Measurements from ENCODE around the gene MSI2. TPM values are rescaled to one million over a fixed set of nuclear protein-coding genes. Genes with fewer than 3 reads are reported as not detected.

The MSI2 gene
- total RNA-seq, 1 experiment from 2014 or later, result 174 TPM

- no peaks in the 10 kb centered on the region for H3K9me3 Mint-ChIP-seq (ENCODE audit: unreplicated experiment)
- Histone ChIP-seq H3K27me3 (replicated peaks; ENCODE audit: control insufficient read depth, insufficient read depth, low read length) (no peaks in the 10 kb centered on the region), H3K4me1 (peaks cover 52% of the 10 kb centered on the region), H3K4me3 (ENCODE audit: low read depth, low read length) (no peak overlapping the region), H3K9me3 (no peaks in the 10 kb centered on the region), H3K36me3 (ENCODE audit: control insufficient read depth, insufficient read depth, low read length) (no peaks in the 10 kb centered on the region)
- H3K27ac Mint-ChIP-seq (ENCODE audit: unreplicated experiment), result peak overlapping the region; percentile 94
- CTCF ChIA-PET, result interaction anchor here (1.5 to 2.8 kb wide), 2 partner anchors 11 to 273 kb away, joined by 10 to 12 read pairs; no protein-coding TSS in a partner anchor
- no peaks in the 10 kb centered on the region for H3K27me3 Mint-ChIP-seq (ENCODE audit: insufficient read depth, unreplicated experiment)
- BruUV-seq (replicated peaks), result no TSS peak
- H3K4me3 Mint-ChIP-seq (ENCODE audit: unreplicated experiment), result peak overlapping the region; percentile 60
- POLR2A ChIA-PET, result no interaction called here
- H3K4me1 Mint-ChIP-seq (ENCODE audit: low read depth, unreplicated experiment), result peaks cover 45% of the 10 kb centered on the region
- intact Hi-C loops (cut with micrococcal nuclease; ENCODE audit: unreplicated experiment), result loop anchor here (1.0 to 5.0 kb wide), 5 partner anchors 12 to 144 kb away; no protein-coding TSS in a partner anchor
- peaks cover 49% of the 10 kb centered on the region for H3K36me3 Mint-ChIP-seq (ENCODE audit: insufficient read depth, unreplicated experiment)
- TF ChIP-seq, protein P1, sequence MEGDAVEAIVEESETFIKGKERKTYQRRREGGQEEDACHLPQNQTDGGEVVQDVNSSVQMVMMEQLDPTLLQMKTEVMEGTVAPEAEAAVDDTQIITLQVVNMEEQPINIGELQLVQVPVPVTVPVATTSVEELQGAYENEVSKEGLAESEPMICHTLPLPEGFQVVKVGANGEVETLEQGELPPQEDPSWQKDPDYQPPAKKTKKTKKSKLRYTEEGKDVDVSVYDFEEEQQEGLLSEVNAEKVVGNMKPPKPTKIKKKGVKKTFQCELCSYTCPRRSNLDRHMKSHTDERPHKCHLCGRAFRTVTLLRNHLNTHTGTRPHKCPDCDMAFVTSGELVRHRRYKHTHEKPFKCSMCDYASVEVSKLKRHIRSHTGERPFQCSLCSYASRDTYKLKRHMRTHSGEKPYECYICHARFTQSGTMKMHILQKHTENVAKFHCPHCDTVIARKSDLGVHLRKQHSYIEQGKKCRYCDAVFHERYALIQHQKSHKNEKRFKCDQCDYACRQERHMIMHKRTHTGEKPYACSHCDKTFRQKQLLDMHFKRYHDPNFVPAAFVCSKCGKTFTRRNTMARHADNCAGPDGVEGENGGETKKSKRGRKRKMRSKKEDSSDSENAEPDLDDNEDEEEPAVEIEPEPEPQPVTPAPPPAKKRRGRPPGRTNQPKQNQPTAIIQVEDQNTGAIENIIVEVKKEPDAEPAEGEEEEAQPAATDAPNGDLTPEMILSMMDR (IDR thresholded peaks at IDR 0.05; ENCODE audit: insufficient read depth in 1 of 2, low read depth in 1 of 2, low read length in 1 of 2, severe bottlenecking in 1 of 2, unreplicated experiment in 1 of 2), result no peak
- DNase-seq, result no peak
These were observed 260.2 kb downstream of the MSI2 start for GRCh38 chr17:57516290-57517230.

DNA sequence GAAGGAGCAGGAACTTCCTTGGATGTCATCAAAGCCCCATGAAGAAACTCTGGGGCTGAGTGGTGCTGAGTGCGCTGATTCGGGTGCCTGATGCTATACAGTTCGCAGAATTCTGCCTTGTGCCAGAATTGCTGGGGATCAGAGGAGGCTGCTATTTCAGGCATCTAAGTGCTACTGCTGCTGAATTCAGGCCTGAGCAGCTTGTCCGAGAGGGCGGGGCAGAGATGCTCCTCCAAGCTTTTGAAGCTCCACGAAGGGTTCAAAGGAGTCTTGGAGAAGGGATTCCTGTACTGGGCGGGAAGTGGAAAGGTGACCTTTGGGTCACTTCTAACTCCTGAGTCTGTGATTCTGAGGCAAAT is 260.9 kb downstream of the MSI2 start:
- Mint-ChIP-seq H3K27ac (ENCODE audit: unreplicated experiment) (peak overlapping the region; percentile 94), H3K9me3 (ENCODE audit: unreplicated experiment) (no peaks in the 10 kb centered on the region), H3K4me1 (ENCODE audit: low read depth, unreplicated experiment) (peaks cover 45% of the 10 kb centered on the region), H3K36me3 (ENCODE audit: insufficient read depth, unreplicated experiment) (peaks cover 50% of the 10 kb centered on the region), H3K27me3 (ENCODE audit: insufficient read depth, unreplicated experiment) (no peaks in the 10 kb centered on the region), H3K4me3 (ENCODE audit: unreplicated experiment) (peak overlapping the region; percentile 60)
- Histone ChIP-seq H3K4me3 (ENCODE audit: low read depth, low read length) (no peak overlapping the region), H3K9me3 (no peaks in the 10 kb centered on the region), H3K36me3 (ENCODE audit: control insufficient read depth, insufficient read depth, low read length) (no peaks in the 10 kb centered on the region), H3K4me1 (peaks cover 52% of the 10 kb centered on the region), H3K27me3 (replicated peaks; ENCODE audit: control insufficient read depth, insufficient read depth, low read length) (no peaks in the 10 kb centered on the region)
- CTCF ChIA-PET, result interaction anchor here (1.5 to 2.8 kb wide), 2 partner anchors 11 to 274 kb away, joined by 10 to 12 read pairs; no protein-coding TSS in a partner anchor
- TF ChIP-seq, protein P1 (IDR thresholded peaks at IDR 0.05; ENCODE audit: insufficient read depth in 1 of 2, low read depth in 1 of 2, low read length in 1 of 2, severe bottlenecking in 1 of 2, unreplicated experiment in 1 of 2), result no peak
- intact Hi-C loops (cut with micrococcal nuclease; ENCODE audit: unreplicated experiment), result loop anchor here (1.0 to 5.0 kb wide), 5 partner anchors 11 to 145 kb away; no protein-coding TSS in a partner anchor
- POLR2A ChIA-PET, result interaction anchor here (0.6 to 1.4 kb wide), 3 partner anchors 11 to 268 kb away, joined by 3 to 7 read pairs (median 6); no protein-coding TSS in a partner anchor
- no TSS peak for BruUV-seq (replicated peaks)
- peak in 1 of 2 experiments; percentile 90 for DNase-seq
